Muscle layer of duodenum (tissue), 2 donors: ENCODE results near the gene FAM193B.

Source experiments
- H3K27ac ChIP-seq: one replicate; pipeline ENCODE4 v1.7.0; 2013; ENCODE audit warnings: mild to moderate bottlenecking, low read length
- H3K27me3 ChIP-seq: one replicate; pipeline ENCODE4 v1.7.0; 2013; ENCODE audit warnings: low read depth, mild to moderate bottlenecking, control low read depth, low read length
- H3K36me3 ChIP-seq, 2 donors: one replicate each; pipeline ENCODE4 v1.7.0; 2013; ENCODE audit warnings: low read length in 2 of 2, control low read depth in 1 of 2, mild to moderate bottlenecking in 1 of 2; ENCODE audit not compliant: insufficient read depth in 2 of 2, control insufficient read depth in 1 of 2
- H3K4me1 ChIP-seq, 2 donors: one replicate each; pipeline ENCODE4 v1.7.0; 2013; ENCODE audit warnings: low read length in 2 of 2, mild to moderate bottlenecking in 2 of 2, control low read depth in 1 of 2, moderate library complexity in 1 of 2; ENCODE audit not compliant: insufficient read depth in 2 of 2, control insufficient read depth in 1 of 2
- H3K4me3 ChIP-seq, 2 donors: one replicate each; pipeline ENCODE4 v1.7.0; 2013; ENCODE audit warnings: low read length in 2 of 2, low read depth in 1 of 2, mild to moderate bottlenecking in 1 of 2
- H3K9me3 ChIP-seq, 2 donors: one replicate each; pipeline ENCODE4 v1.7.0; 2013; ENCODE audit warnings: low read length in 2 of 2, control low read depth in 1 of 2, mild to moderate bottlenecking in 1 of 2; ENCODE audit not compliant: control insufficient read depth in 1 of 2
- donor health status: healthy.

The FAM193B gene

GRCh38 chr5:177550122-177550521 lies 4.2 kb downstream of the FAM193B start:
- Histone ChIP-seq H3K9me3 (no peaks in the 10 kb centered on the region), H3K4me3 (no peak overlapping the region), H3K4me1 (peaks cover 22 to 39% of the 10 kb centered on the region in 2 donors), H3K27me3 (no peaks in the 10 kb centered on the region), H3K36me3 (peaks cover 4 to 5% of the 10 kb centered on the region in 2 donors), H3K27ac (no peak overlapping the region)

GRCh38 chr5:177548495-177548894 lies 5.9 kb downstream of the FAM193B start:
- Histone ChIP-seq H3K4me3 (no peak overlapping the region), H3K27me3 (no peaks in the 10 kb centered on the region), H3K27ac (no peak overlapping the region), H3K4me1 (peaks cover 24 to 50% of the 10 kb centered on the region in 2 donors), H3K9me3 (no peaks in the 10 kb centered on the region), H3K36me3 (peaks cover 4 to 5% of the 10 kb centered on the region in 2 donors)

GRCh38 chr5:177547736-177548135 lies 6.6 kb downstream of the FAM193B start:
- H3K27ac ChIP-seq: no peak overlapping the region

GRCh38 chr5:177546258-177546741 lies 8.1 kb downstream of the FAM193B start:
- Histone ChIP-seq H3K4me1 (peaks cover 20 to 37% of the 10 kb centered on the region in 2 donors), H3K36me3 (peaks cover 4 to 5% of the 10 kb centered on the region in 2 donors), H3K4me3 (no peak overlapping the region), H3K9me3 (no peaks in the 10 kb centered on the region), H3K27me3 (no peaks in the 10 kb centered on the region), H3K27ac (peak overlapping the region; percentile 81)

More at GRCh38 chr5:177547736-177548135, 6.6 kb downstream of the FAM193B start:
- Histone ChIP-seq H3K9me3 (no peaks in the 10 kb centered on the region), H3K4me1 (peaks cover 23 to 46% of the 10 kb centered on the region in 2 donors), H3K27me3 (no peaks in the 10 kb centered on the region), H3K36me3 (peaks cover 4 to 5% of the 10 kb centered on the region in 2 donors), H3K4me3 (no peak overlapping the region)

GRCh38 chr5:177545487-177546257 lies 8.7 kb downstream of the FAM193B start:
- H3K4me3 ChIP-seq: no peak overlapping the region
- no peaks in the 10 kb centered on the region for H3K27me3 ChIP-seq
- H3K9me3 ChIP-seq: no peaks in the 10 kb centered on the region
- H3K36me3 ChIP-seq: peaks cover 4 to 5% of the 10 kb centered on the region in 2 donors
- H3K4me1 ChIP-seq: peaks cover 20 to 37% of the 10 kb centered on the region in 2 donors
- H3K27ac ChIP-seq: peak overlapping the region; percentile 81

- H3K4me1 ChIP-seq: peaks cover 19 to 47% of the 10 kb centered on the region in 2 donors
- H3K27me3 ChIP-seq: no peaks in the 10 kb centered on the region
- no peak overlapping the region for H3K4me3 ChIP-seq
- H3K9me3 ChIP-seq: no peaks in the 10 kb centered on the region
- peaks cover 4 to 15% of the 10 kb centered on the region in 2 donors for H3K36me3 ChIP-seq
- H3K27ac ChIP-seq: no peak overlapping the region
These were observed 11.4 kb downstream of the FAM193B start for GRCh38 chr5:177542816-177543465.

- Histone ChIP-seq H3K4me1 (peaks cover 11 to 54% of the 10 kb centered on the region in 2 donors), H3K36me3 (peaks cover 19 to 27% of the 10 kb centered on the region in 2 donors), H3K27me3 (no peaks in the 10 kb centered on the region), H3K27ac (no peak overlapping the region), H3K4me3 (no peak overlapping the region), H3K9me3 (no peaks in the 10 kb centered on the region)
These were observed 13.9 kb downstream of the FAM193B start for GRCh38 chr5:177540438-177540837.

GRCh38 chr5:177539411-177539810 lies 15.0 kb downstream of the FAM193B start:
- Histone ChIP-seq H3K4me3 (no peak overlapping the region), H3K36me3 (peaks cover 19 to 27% of the 10 kb centered on the region in 2 donors), H3K4me1 (peaks cover 11 to 50% of the 10 kb centered on the region in 2 donors), H3K27ac (no peak overlapping the region), H3K9me3 (no peaks in the 10 kb centered on the region), H3K27me3 (no peaks in the 10 kb centered on the region)

GRCh38 chr5:177538876-177539275 lies 15.5 kb downstream of the FAM193B start:
- peaks cover 19 to 28% of the 10 kb centered on the region in 2 donors for H3K36me3 ChIP-seq
- H3K4me1 ChIP-seq: peaks cover 9 to 45% of the 10 kb centered on the region in 2 donors
- H3K4me3 ChIP-seq: no peak overlapping the region
- H3K27me3 ChIP-seq: no peaks in the 10 kb centered on the region
- no peaks in the 10 kb centered on the region for H3K9me3 ChIP-seq
- H3K27ac ChIP-seq: no peak overlapping the region

GRCh38 chr5:177537389-177538361 lies 16.7 kb downstream of the FAM193B start:
- H3K27me3 ChIP-seq: no peaks in the 10 kb centered on the region
- H3K36me3 ChIP-seq: peaks cover 26 to 34% of the 10 kb centered on the region in 2 donors
- no peak overlapping the region for H3K4me3 ChIP-seq
- H3K4me1 ChIP-seq: peaks cover 4 to 38% of the 10 kb centered on the region in 2 donors
- no peaks in the 10 kb centered on the region for H3K9me3 ChIP-seq
- H3K27ac ChIP-seq: peak overlapping the region; percentile 61
